Hepatocyte (in vitro differentiated cells): ENCODE measurements around the gene TEX10.

Source experiments
- EZH2 ChIP-seq: fragments of 200-600 bp; sonication (generic); IDR thresholded peaks from 2 replicates; pipeline ENCODE4 v1.6.1; 2016; ENCODE audit warnings: antibody characterized with exemption, mild to moderate bottlenecking, borderline replicate concordance
- EZH2phosphoT487 ChIP-seq: fragments of 200-600 bp; sonication (generic); IDR thresholded peaks from one replicate; pipeline ENCODE4 v1.6.1; 2018; ENCODE audit warnings: antibody characterized with exemption, mild to moderate bottlenecking, low read depth, moderate library complexity; ENCODE audit not compliant: unreplicated experiment, severe bottlenecking
- TF ChIP-seq, protein P1 (sequence below): fragments of 200-600 bp; sonication (generic); IDR thresholded peaks from 2 replicates; pipeline ENCODE4 v1.5.1; 2016; ENCODE audit warnings: antibody characterized with exemption, mild to moderate bottlenecking; ENCODE audit not compliant: poor library complexity

DNA sequence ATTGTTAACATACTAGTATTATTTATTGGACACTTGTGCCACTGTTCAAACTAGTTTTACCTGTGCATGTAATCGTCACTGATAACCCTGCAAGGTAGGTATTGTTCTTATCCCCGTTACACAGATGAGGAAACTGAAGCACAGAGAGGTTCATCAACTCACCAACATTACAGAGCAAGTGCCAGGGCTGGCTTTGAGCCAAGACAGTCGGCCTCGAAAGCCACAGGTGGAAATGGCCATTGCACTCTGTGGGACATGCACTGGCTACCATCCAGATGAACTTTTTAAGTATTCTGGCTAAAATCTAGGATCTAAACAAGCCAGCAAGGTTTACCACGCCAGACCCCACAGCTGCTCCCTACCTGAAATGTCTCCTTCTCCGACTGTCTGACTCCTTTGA lies 57.9 kb downstream of the TEX10 start:
- TF ChIP-seq, protein P1, sequence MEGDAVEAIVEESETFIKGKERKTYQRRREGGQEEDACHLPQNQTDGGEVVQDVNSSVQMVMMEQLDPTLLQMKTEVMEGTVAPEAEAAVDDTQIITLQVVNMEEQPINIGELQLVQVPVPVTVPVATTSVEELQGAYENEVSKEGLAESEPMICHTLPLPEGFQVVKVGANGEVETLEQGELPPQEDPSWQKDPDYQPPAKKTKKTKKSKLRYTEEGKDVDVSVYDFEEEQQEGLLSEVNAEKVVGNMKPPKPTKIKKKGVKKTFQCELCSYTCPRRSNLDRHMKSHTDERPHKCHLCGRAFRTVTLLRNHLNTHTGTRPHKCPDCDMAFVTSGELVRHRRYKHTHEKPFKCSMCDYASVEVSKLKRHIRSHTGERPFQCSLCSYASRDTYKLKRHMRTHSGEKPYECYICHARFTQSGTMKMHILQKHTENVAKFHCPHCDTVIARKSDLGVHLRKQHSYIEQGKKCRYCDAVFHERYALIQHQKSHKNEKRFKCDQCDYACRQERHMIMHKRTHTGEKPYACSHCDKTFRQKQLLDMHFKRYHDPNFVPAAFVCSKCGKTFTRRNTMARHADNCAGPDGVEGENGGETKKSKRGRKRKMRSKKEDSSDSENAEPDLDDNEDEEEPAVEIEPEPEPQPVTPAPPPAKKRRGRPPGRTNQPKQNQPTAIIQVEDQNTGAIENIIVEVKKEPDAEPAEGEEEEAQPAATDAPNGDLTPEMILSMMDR = no peak
- no peak for TF ChIP-seq EZH2
- TF ChIP-seq EZH2phosphoT487 = no peak
